Gastrocnemius medialis (tissue), 4 donors: ENCODE results near the gene UFL1. TPM values are rescaled to one million over a fixed set of nuclear protein-coding genes. Genes with fewer than 3 reads are reported as not detected.
"Not testable (repeated sequence)": the region's sequence is repeated elsewhere in the genome, so short reads cannot be mapped to it uniquely, and the experiment has no call there.

Source experiments
- ATAC-seq, 2 donors: fragments of 150-250 bp; one replicate each; pipeline ENCODE4 v1.9.1; 2016
- DNase-seq, 2 donors: peaks; one replicate each; pipeline ENCODE4 v3.0.0-alpha.2; 2019
- H3K27ac ChIP-seq, 4 donors: fragments of 200-600 bp; sonication (generic); 1 replicate in 1 of 4; 2 replicates in 3 of 4; pipeline ENCODE4 v1.5.1; 2016 to 2018; ENCODE audit warnings: mild to moderate bottlenecking in 2 of 4, moderate library complexity in 1 of 4
- H3K27me3 ChIP-seq, 3 donors: fragments of 200-600 bp; sonication (generic) in 2 of 3; 1 replicate in 1 of 3; 2 replicates in 2 of 3; pipeline versions ENCODE4 v1.5.1 to v1.6.0; 2016 to 2019; ENCODE audit warnings: mild to moderate bottlenecking in 1 of 3, moderate library complexity in 1 of 3
- H3K36me3 ChIP-seq, 2 donors: fragments of 200-600 bp; sonication (generic) in 1 of 2; one replicate each; pipeline ENCODE4 v1.5.1; 2017 to 2018
- H3K4me1 ChIP-seq, 2 donors: fragments of 200-600 bp; sonication (generic) in 1 of 2; one replicate each; pipeline ENCODE4 v1.5.1; 2016 to 2017; ENCODE audit warnings: mild to moderate bottlenecking in 2 of 2
- H3K4me3 ChIP-seq, 4 donors: fragments of 200-600 bp; sonication (generic) in 3 of 4; 1 replicate in 1 of 4; 2 replicates in 3 of 4; pipeline ENCODE4 v1.5.1; 2016 to 2019; ENCODE audit warnings: mild to moderate bottlenecking in 2 of 4
- H3K9me3 ChIP-seq, 3 donors: fragments of 200-600 bp; sonication (generic) in 2 of 3; 1 replicate in 1 of 3; 2 replicates in 2 of 3; pipeline ENCODE4 v1.5.1; 2016 to 2019
- POLR2A ChIP-seq, 2 donors: fragments of 450-650 bp; IDR thresholded peaks; one replicate each; pipeline ENCODE4 v1.6.1; 2017; ENCODE audit warnings: antibody characterized with exemption in 2 of 2, mild to moderate bottlenecking in 2 of 2, moderate library complexity in 2 of 2
- in situ Hi-C, 4 donors: fragments of 200-750 bp; cut with MboI; loops; one replicate each; pipeline versions ENCODE4 v1.15.0 to v1.8.0; 2017; ENCODE audit warnings: low sequenced_read_pairs in 4 of 4
- intact Hi-C: fragments of 100-400 bp; cut with DNase I; formaldehyde crosslinking; loops from one replicate; pipeline ENCODE4 v1.15.1; 2023; ENCODE audit warnings: low total_unique reads
- total RNA-seq, 4 donors: library from RNA; depleted of rRNA; stranded (reverse); fragments of >200 nt; gene quantifications; one replicate each; pipeline versions ENCODE4 v1.1.0 to v1.2.3, GENCODE V29; 2016
- TF ChIP-seq, protein P1 (sequence below), 5 experiments: fragments of 450-650 bp in 3 of 5; fragments of 200-600 bp in 2 of 5; sonication (generic) in 2 of 5; IDR thresholded peaks in 4 of 5; conservative IDR thresholded peaks in 1 of 5; 1 replicate in 4 of 5; 2 replicates in 1 of 5; pipeline ENCODE4 v1.5.1; 2016 to 2019; ENCODE audit warnings: antibody characterized with exemption in 5 of 5, mild to moderate bottlenecking in 3 of 5, moderate library complexity in 3 of 5

The UFL1 gene
- total RNA-seq, 4 donors from 2014 or later: 25.2 to 38.2 (median 29.2) TPM

GRCh38 chr6:96537726-96538125 is 16.1 kb downstream of the UFL1 start:
- Histone ChIP-seq H3K4me3 (no peak overlapping the region), H3K9me3 (no peaks in the 10 kb centered on the region), H3K36me3 (peaks cover 0 to 76% of the 10 kb centered on the region in 2 donors), H3K27me3 (no peaks in the 10 kb centered on the region), H3K4me1 (no peaks in the 10 kb centered on the region), H3K27ac (no peak overlapping the region)
- in situ Hi-C loops: loop anchor here in 2 of 4 donors (25.0 kb wide), 1 partner anchor 350 kb away; the partner anchor contains the start of gene NDUFAF4 (in 2 of the 2)
- DNase-seq (no peak), ATAC-seq (no peak)
- TF ChIP-seq, protein P1, sequence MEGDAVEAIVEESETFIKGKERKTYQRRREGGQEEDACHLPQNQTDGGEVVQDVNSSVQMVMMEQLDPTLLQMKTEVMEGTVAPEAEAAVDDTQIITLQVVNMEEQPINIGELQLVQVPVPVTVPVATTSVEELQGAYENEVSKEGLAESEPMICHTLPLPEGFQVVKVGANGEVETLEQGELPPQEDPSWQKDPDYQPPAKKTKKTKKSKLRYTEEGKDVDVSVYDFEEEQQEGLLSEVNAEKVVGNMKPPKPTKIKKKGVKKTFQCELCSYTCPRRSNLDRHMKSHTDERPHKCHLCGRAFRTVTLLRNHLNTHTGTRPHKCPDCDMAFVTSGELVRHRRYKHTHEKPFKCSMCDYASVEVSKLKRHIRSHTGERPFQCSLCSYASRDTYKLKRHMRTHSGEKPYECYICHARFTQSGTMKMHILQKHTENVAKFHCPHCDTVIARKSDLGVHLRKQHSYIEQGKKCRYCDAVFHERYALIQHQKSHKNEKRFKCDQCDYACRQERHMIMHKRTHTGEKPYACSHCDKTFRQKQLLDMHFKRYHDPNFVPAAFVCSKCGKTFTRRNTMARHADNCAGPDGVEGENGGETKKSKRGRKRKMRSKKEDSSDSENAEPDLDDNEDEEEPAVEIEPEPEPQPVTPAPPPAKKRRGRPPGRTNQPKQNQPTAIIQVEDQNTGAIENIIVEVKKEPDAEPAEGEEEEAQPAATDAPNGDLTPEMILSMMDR (IDR thresholded peaks at IDR 0.05 in 4 of 5, conservative IDR thresholded peaks at IDR 0.05 in 1 of 5): no peak
- no peak for TF ChIP-seq POLR2A (IDR thresholded peaks at IDR 0.05)
- intact Hi-C loops: no loop called here

- no peak for DNase-seq
- intact Hi-C loops (no loop called here), in situ Hi-C loops (loop anchor here in 2 of 4 donors (25.0 kb wide), 1 partner anchor 345 kb away; the partner anchor contains the start of gene NDUFAF4 (in 2 of the 2))
- no peaks in the 10 kb centered on the region for H3K4me1 ChIP-seq
- ATAC-seq: no peak
- H3K9me3 ChIP-seq: no peaks in the 10 kb centered on the region
- H3K36me3 ChIP-seq: peaks cover 0 to 93% of the 10 kb centered on the region in 2 donors
- no peaks in the 10 kb centered on the region for H3K27me3 ChIP-seq
- H3K4me3 ChIP-seq: no peak overlapping the region
- TF ChIP-seq, protein P1 (IDR thresholded peaks at IDR 0.05 in 4 of 5, conservative IDR thresholded peaks at IDR 0.05 in 1 of 5): peak in 2 of 5 experiments; percentile 17 to 27
- no peak for TF ChIP-seq POLR2A (IDR thresholded peaks at IDR 0.05)
- no peak overlapping the region for H3K27ac ChIP-seq
These were observed 21.1 kb downstream of the UFL1 start for GRCh38 chr6:96542702-96543101.

- Histone ChIP-seq H3K36me3 (peaks cover 0 to 91% of the 10 kb centered on the region in 2 donors), H3K4me3 (no peak overlapping the region), H3K27me3 (no peaks in the 10 kb centered on the region), H3K27ac (no peak overlapping the region), H3K4me1 (no peaks in the 10 kb centered on the region), H3K9me3 (no peaks in the 10 kb centered on the region)
- intact Hi-C loops (no loop called here), in situ Hi-C loops (loop anchor here in 2 of 4 donors (25.0 kb wide), 1 partner anchor 341 kb away; the partner anchor contains the start of gene NDUFAF4 (in 2 of the 2))
- ATAC-seq (no peak), DNase-seq (no peak)
- TF ChIP-seq, protein P1 (IDR thresholded peaks at IDR 0.05 in 4 of 5, conservative IDR thresholded peaks at IDR 0.05 in 1 of 5): no peak
- no peak for TF ChIP-seq POLR2A (IDR thresholded peaks at IDR 0.05)
These were observed 24.3 kb downstream of the UFL1 start for GRCh38 chr6:96545882-96546281.

GRCh38 chr6:96547654-96548053 is 26.0 kb downstream of the UFL1 start:
- H3K4me3 ChIP-seq: no peak overlapping the region
- intact Hi-C loops (no loop called here), in situ Hi-C loops (loop anchor here in 2 of 4 donors (25.0 kb wide), 1 partner anchor 340 kb away; the partner anchor contains the start of gene NDUFAF4 (in 2 of the 2))
- no peak overlapping the region for H3K27ac ChIP-seq
- no peaks in the 10 kb centered on the region for H3K9me3 ChIP-seq
- no peaks in the 10 kb centered on the region for H3K27me3 ChIP-seq
- DNase-seq: no peak
- ATAC-seq: no peak
- H3K4me1 ChIP-seq: no peaks in the 10 kb centered on the region
- TF ChIP-seq, protein P1 (IDR thresholded peaks at IDR 0.05 in 4 of 5, conservative IDR thresholded peaks at IDR 0.05 in 1 of 5): no peak
- no peak for TF ChIP-seq POLR2A (IDR thresholded peaks at IDR 0.05)
- peaks cover 0 to 96% of the 10 kb centered on the region in 2 donors for H3K36me3 ChIP-seq

- H3K4me1 ChIP-seq: no peaks in the 10 kb centered on the region
- DNase-seq (no peak), ATAC-seq (no peak)
- no peak overlapping the region for H3K4me3 ChIP-seq
- no peaks in the 10 kb centered on the region for H3K27me3 ChIP-seq
- TF ChIP-seq, protein P1 (IDR thresholded peaks at IDR 0.05 in 4 of 5, conservative IDR thresholded peaks at IDR 0.05 in 1 of 5): no peak
- TF ChIP-seq POLR2A (IDR thresholded peaks at IDR 0.05): no peak
- no peak overlapping the region for H3K27ac ChIP-seq
- peaks cover 9 to 66% of the 10 kb centered on the region in 2 donors for H3K36me3 ChIP-seq
- no peaks in the 10 kb centered on the region for H3K9me3 ChIP-seq
- intact Hi-C loops: no loop called here
- in situ Hi-C loops: no loop called here
These were observed 33.0 kb downstream of the UFL1 start for GRCh38 chr6:96554558-96554957.

DNA sequence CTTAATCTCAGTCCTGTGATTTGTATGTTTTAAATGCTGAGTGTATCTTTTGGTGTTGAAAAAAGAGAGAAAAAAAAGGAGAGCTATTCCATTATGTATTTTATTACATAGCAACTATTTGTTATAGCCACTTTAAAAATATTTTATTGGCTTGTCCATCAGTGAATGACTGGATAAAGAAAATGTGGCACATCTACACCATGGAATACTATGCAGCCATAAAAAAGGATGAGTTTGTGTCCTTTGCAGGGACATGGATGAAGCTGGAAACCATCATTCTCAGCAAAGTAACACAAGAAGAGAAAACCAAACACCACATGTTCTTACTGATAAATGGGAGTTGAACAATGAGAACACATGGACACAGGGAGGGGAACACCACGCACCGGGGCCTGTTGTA is 38.1 kb downstream of the UFL1 start:
- H3K9me3 ChIP-seq, H3K27ac ChIP-seq, intact Hi-C loops, in situ Hi-C loops, ATAC-seq, H3K27me3 ChIP-seq, DNase-seq, H3K4me3 ChIP-seq, H3K4me1 ChIP-seq: not testable (repeated sequence)
- H3K36me3 ChIP-seq: peaks cover 0 to 15% of the 10 kb centered on the region in 2 donors
